Measurements from ENCODE around the gene TNNT2.

Gene TNNT2

DNA sequence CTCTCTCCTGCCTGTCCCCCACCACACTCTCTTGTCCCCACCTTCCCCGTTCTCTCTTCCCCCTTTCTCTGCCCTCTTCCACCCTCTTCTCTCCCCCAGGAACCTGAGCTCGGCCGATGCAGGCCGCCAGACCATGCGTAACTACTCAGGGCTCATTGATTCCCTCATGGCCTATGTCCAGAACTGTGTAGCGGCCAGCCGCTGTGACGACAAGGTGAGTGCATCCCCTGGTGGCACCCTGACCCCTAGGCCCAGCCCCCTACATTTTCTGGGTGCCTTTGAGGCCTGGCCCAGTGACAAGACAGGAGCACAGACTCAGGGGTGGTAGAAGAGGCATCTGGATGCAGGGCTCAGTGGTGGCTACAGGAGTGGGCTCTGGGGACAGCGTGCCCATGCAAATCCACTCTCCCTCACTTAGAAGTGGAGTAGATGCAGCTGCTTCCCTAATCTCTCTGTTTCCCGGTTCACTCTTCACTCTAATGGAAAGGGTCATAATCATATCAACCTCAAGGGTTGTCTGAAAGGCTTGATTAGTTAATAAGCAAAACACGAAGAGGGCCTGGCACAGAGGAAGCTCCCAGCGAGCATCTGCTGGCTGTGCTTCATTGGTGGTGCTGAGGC lies 57.2 kb downstream of the TNNT2 start:
- FAIRE-seq (no peak), DNase-seq (ENCODE audit: insufficient read length, low spot score) (no peak)

DNA sequence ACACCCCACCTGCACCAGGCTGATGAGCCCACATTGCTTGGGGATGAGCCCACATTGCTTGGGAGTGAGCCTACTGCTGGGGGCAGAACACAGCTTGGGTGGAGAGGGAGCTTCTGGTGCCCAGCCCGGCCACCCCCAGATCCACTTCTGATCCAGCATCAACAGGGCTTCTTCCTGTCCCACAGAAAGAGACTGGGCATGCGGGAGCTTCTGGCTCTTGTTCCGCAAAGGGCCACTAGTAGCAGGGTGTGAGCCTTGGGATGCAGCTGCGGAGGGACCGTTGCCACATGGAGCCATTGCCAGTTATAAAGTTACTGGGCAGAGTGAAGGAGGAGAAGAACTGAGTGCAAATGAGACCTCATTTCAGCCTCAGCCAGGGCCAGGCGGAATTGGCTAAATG lies 57.8 kb downstream of the TNNT2 start:
- FAIRE-seq (no peak), DNase-seq (ENCODE audit: insufficient read length, low spot score) (no peak)

DNA sequence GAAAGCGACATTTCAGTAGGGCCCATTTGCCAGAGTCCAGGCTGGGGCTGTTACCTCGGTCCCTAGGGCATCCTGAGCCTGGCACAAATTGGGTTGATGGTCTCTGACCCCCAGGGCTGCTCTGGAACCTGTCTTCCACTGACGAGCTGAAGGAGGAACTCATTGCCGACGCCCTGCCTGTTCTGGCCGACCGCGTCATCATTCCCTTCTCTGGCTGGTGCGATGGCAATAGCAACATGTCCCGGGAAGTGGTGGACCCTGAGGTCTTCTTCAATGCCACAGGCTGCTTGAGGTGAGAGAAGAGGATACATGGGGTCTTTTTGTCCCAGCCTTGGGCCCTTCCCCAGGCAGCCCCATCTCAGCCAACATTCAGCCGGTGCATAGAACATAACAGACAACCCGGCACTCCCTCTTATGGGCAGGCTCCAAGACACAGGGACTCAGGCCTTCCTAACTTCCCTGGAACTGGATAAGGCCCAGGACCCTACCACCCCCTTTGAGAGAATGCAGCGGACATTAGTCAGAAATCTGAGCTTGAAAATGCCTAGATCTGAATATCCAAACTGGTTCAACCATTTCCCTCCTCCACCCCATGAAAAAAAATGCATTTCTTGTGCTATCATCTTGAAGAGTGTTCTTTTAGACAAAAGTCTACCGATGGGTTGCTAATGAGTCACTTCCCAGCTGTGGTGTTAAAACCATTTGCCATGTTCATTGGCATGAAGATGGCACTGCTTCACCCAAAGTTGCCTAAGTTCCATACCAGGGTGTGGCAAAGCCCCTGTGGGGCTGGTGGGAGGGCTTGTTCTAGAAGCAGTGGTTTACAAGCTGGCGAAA lies 58.8 kb downstream of the TNNT2 start:
- no peak for FAIRE-seq
- DNase-seq (ENCODE audit: insufficient read length, low spot score) = no peak

DNA sequence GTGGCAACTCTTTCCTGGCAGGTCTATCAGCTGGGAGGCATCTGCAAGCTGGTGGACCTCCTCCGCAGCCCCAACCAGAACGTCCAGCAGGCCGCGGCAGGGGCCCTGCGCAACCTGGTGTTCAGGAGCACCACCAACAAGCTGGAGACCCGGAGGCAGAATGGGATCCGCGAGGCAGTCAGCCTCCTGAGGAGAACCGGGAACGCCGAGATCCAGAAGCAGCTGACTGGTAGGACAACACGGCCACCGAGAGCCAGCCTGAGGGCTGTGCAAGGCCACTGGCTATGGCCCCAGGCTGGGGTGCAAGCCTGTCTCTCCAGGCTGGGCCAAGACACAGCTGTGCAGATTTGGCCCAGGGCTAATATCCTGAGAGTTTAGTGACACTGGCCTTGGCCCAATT lies 59.9 kb downstream of the TNNT2 start:
- DNase-seq (ENCODE audit: insufficient read length, low spot score) (no peak), FAIRE-seq (no peak)

DNA sequence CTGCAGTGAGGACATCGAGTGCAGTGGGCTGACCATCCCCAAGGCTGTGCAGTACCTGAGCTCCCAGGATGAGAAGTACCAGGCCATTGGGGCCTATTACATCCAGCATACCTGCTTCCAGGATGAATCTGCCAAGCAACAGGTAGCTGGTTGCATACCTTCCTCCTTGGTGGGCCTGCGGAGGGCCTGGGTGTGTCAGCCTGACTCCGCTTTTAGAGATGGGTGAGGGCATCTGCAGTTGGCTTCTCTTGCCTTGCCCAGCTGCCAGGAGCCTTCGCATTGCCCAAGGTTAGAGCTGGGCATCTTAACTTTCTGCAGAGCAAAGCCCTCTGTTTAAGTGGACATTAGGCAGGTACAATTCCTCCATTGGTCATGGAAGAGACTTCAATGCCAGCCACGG lies 60.9 kb downstream of the TNNT2 start:
- DNase-seq (ENCODE audit: insufficient read length, low spot score) = no peak
- no peak for FAIRE-seq

DNA sequence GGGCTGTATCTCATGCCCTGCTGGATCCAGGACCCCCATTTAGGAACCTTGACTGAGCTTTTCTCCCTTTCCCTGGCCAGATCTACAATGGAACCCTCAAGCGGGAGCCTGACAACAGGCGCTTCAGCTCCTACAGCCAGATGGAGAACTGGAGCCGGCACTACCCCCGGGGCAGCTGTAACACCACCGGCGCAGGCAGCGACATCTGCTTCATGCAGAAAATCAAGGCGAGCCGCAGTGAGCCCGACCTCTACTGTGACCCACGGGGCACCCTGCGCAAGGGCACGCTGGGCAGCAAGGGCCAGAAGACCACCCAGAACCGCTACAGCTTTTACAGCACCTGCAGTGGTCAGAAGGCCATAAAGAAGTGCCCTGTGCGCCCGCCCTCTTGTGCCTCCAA lies 64.4 kb downstream of the TNNT2 start:
- FAIRE-seq (no peak), DNase-seq (ENCODE audit: insufficient read length, low spot score) (no peak)

DNA sequence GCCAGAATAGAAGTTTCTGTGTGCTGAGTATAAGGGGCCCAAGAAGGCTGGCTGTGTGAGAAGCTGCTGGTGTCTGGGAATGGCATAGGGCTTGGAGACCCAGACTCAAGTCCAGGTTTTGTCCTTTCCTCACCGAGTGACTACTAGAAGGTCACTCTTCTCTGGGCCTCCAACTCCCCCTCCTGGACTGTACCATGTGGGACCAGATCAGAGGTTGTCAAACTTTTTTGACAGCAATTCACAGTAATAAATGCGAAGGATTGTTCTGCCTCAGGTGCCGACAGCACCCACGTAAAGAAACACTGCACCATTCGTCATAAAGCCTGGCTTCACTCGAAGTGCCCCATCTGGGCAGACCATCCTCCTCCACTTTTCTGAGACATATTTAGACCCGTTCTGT lies 65.2 kb downstream of the TNNT2 start:
- DNase-seq (ENCODE audit: insufficient read length, low spot score) = no peak
- no peak for FAIRE-seq

DNA sequence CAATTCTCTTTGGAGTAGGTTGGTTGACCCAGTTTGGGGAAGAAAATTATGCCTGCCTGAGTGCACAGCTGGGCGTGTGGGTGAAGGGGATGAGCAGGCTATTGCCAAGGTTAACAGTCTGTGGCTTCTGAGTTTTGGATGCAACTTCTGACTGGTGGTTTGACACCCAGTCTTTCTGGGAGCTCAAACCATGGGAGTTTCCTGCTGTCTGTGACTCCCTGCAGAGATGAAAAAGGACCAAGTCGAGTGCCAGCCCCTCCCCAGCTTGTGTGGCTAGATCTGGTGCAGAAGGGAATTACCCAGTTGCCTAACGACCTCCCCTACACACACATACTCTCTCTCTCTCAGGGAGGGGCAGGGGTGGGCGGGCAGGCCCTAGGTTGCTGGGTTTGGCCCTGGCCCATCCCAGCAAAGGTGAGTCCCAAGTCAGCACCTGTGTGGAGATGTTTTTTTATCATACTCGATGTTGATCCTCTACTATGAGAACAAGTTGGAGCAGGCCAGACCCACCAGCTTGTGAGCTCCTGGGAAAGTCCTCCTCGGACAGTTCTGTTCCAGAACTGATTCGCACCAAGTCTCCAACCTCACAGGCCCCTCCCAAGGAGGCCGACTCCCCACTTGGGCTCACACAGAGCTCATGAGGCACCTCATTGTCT lies 66.0 kb downstream of the TNNT2 start:
- FAIRE-seq (no peak), DNase-seq (ENCODE audit: insufficient read length, low spot score) (no peak)

DNA sequence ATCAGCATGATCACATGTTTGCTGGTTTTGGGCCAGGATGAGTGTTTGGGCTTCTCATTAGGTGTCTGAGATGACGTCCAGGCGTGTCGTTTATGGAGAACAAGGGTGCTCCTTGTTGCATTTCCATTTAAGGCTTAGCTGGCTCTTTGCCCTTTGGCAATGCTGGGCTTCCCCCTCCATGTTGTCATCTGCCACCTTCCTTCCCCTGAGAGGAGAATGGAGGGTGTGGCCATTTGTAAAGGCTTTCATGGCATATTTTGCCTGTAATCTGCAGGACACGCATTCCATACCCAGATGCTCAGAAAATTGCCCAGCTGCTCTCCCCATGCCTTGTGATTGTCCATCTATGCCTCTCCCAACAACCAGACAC lies 66.5 kb downstream of the TNNT2 start:
- FAIRE-seq (no peak), DNase-seq (ENCODE audit: insufficient read length, low spot score) (no peak)

DNA sequence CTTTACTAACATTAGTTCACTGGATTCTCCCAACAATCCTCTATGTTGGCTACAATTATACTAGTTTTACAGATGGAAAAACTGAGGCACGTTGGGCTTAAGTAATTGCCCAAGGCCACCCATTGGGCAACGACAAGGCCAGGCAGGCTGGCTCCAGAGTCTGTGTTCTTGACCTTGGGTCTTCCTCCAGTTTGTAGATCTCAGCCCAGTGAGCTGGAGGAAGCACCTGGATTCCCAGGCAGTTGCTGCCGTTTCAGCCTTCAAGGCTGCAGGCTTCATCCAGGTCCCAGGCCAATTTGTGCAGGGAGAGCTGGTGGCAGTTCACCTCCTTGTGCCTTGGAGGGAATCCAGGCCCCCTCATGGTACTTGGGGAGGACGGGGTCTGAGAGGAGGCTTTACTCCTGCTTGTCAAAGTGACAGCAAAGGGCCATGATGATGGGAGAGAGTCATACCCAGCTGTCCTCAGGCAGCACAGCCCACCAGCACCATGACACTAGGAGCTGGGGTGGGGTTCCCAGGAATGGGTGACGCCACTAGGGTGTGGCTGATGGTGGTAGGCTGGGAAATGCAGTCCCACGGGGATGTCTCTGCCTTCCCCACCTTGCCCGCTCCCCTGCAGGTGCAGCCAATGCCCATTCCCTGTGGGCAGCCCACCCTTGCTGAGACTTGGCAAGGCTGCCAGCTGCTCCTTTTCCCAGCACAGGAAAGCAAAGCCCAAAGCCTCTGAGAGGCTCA lies 67.1 kb downstream of the TNNT2 start:
- DNase-seq (ENCODE audit: insufficient read length, low spot score) (no peak), FAIRE-seq (no peak)

DNA sequence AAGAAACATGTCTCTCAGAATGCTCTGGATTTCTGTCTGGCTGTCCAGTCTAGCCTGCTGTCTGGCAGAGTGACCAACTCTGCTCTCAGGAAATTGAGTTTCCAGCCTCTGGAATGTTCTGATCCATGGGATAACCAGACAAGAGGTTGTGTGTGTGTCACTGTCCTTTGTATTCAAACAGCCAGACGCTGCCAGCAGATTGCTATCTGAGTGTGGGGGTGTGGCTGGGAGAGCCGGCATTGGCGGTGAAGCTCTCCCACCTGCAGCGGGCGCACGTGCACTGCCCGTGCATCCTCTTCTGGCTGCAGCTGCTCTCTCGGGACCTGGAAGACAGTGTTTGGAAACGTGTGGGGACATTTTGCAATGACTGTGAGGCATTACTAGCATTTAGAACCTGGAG lies 68.1 kb downstream of the TNNT2 start:
- FAIRE-seq = no peak
- no peak for DNase-seq (ENCODE audit: insufficient read length, low spot score)
